Heart left ventricle (tissue), 16 donors: ENCODE data around the gene CTDP1. TPM values are rescaled to one million over a fixed set of nuclear protein-coding genes. Genes with fewer than 3 reads are reported as not detected.
A peak's percentile ranks its signal among the peaks of the same experiment; 100 is the strongest.

ENCODE experiments used
- ATAC-seq, 4 donors: fragments of 200-7000 bp; cut with Tn5 transposase; one replicate each; pipeline ENCODE4 v1.9.1; 2020 to 2022; ENCODE audit warnings: moderate library complexity in 4 of 4, mild to moderate bottlenecking in 3 of 4, moderate number of reproducible peaks in 1 of 4
- DNase-seq, 5 donors: peaks; one replicate each; pipeline ENCODE4 v3.0.0-alpha.2; 2020
- H3K27ac ChIP-seq, 12 donors: fragments of 200-600 bp; sonication (generic) in 4 of 12; one replicate each; pipeline versions ENCODE4 v1.5.0 to v1.8.0; 2016 to 2022; ENCODE audit warnings: mild to moderate bottlenecking in 2 of 12
- H3K27me3 ChIP-seq, 9 donors: fragments of 200-600 bp; sonication (generic) in 2 of 9; one replicate each; pipeline versions ENCODE4 v1.5.1 to v1.8.0; 2016 to 2022; ENCODE audit warnings: mild to moderate bottlenecking in 3 of 9
- H3K36me3 ChIP-seq, 9 donors: fragments of 200-600 bp; sonication (generic) in 2 of 9; one replicate each; pipeline versions ENCODE4 v1.5.0 to v1.8.0; 2018 to 2022; ENCODE audit warnings: mild to moderate bottlenecking in 2 of 9
- H3K4me1 ChIP-seq, 12 donors: fragments of 200-600 bp; sonication (generic) in 4 of 12; one replicate each; pipeline versions ENCODE4 v1.5.0 to v1.8.0; 2016 to 2022; ENCODE audit warnings: mild to moderate bottlenecking in 3 of 12
- H3K4me3 ChIP-seq, 12 donors: fragments of 200-600 bp; sonication (generic) in 4 of 12; one replicate each; pipeline versions ENCODE4 v1.5.0 to v1.8.0; 2017 to 2022; ENCODE audit warnings: mild to moderate bottlenecking in 9 of 12, moderate library complexity in 4 of 12
- H3K9me3 ChIP-seq, 12 donors: fragments of 200-600 bp; sonication (generic) in 4 of 12; one replicate each; pipeline versions ENCODE4 v1.5.0 to v1.8.0; 2016 to 2022; ENCODE audit warnings: mild to moderate bottlenecking in 1 of 12
- POLR2A ChIP-seq, 2 donors: fragments of 450-650 bp; IDR thresholded peaks; one replicate each; pipeline ENCODE4 v1.6.1; 2017; ENCODE audit warnings: antibody characterized with exemption in 2 of 2, mild to moderate bottlenecking in 2 of 2, moderate library complexity in 2 of 2
- WGBS, 4 donors: extraction: QIAGEN DNeasy Blood & Tissue Kit in 2 of 4; methylation state at CpG; one replicate each; pipeline versions ENCODE4 v1.1.5 to v1.1.7; 2013 to 2018; 5-methylcytosine and 5-hydroxymethylcytosine counted together
- intact Hi-C, 10 donors: fragments of 100-400 bp; cut with DNase I; formaldehyde crosslinking; loops; one replicate each; pipeline versions ENCODE4 v1.11.1 to v1.14.2; 2022
- polyA plus RNA-seq, 2 donors: library from polyadenylated mRNA; stranded (reverse); fragments of 200-250 nt; gene quantifications; one replicate each; pipeline ENCODE4 v1.2.3, GENCODE V29; 2013
- total RNA-seq, 9 donors: library from RNA; depleted of rRNA in 2 of 9; stranded (reverse); fragments of >200 nt in 2 of 9; fragmentation: NEBNext Ultra II Directional in 3 of 9; extraction: Animal tissue kit (Norgen Biotek cat#: 25700) in 3 of 9; gene quantifications; one replicate each; pipeline versions ENCODE4 v1.1.0 to v1.2.4, GENCODE V29; 2016 to 2023
- TF ChIP-seq, protein P1 (sequence below), 12 donors: fragments of 200-600 bp; sonication (generic) in 4 of 12; IDR thresholded peaks; one replicate each; pipeline versions ENCODE4 v1.5.0 to v1.8.0; 2018 to 2022; ENCODE audit warnings: antibody characterized with exemption in 12 of 12, mild to moderate bottlenecking in 5 of 12
- donor health status: ischemic (EF 13 %, LVEDD 7.1; RV severe dilation, severe dysfunction).
- donor health status: healthy with polysubstance abuse.
- donor health status: DM: no; HTN: yes; CAD: no.
- donor health status: DM: no; HTN: no; CAD: no.
- donor health status: ischemic (EF 25% LVEDD 6.9; RV normal size, moderate dysfunction).
- donor health status: ischemic (EF 25% LVEDD 5.7; RV mildly dilated, moderate dysfunction).
- donor health status: healthy.
- donor health status: DM: yes; HTN: yes; CAD: no.
- donor health status: ischemic (EF 35%, LVEDD 5.7; RV mildly dilated, moderate dysfunction).
- donor health status: nonischemic (EF 11% LVEDD 7.7; RV severe dilation, severe dysfunction).
- donor health status: DM: yes; HTN: yes; CAD: no.
- donor health status: PGD.
- donor health status: ischemic (EF 29% LVEDD 5.4; RV normal size, mild dysfunction).
- donor health status: nonischemic (EF 23%, LVEDD 6.1; RV moderate dilation, normal function).

The CTDP1 gene
- total and polyA plus RNA-seq, 11 donors: 6.0 to 17.1 (median 10.3) TPM

DNA sequence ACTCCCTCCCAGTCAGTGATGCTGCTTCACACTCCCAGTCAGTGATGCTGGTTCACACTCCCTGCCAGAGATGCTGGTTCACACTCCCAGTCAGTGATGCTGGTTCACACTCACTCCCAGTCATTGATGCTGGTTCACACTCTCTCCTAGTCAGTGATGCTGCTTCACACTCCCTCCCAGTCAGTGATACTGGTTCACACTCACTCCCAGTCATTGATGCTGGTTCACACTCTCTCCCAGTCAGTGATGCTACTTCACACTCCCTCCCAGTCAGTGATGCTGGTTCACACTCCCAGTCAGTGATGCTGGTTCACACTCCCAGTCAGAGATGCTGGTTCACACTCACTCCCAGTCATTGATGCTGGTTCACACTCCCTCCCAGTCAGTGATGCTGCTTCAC, 83.8 kb downstream of the CTDP1 start:
- Histone ChIP-seq H3K4me3 (no peak overlapping the region), H3K27me3 (peaks cover 0 to 5% (median 0%) of the 10 kb centered on the region in 9 donors), H3K27ac (no peak overlapping the region), H3K9me3 (peaks cover 0 to 38% (median 20%) of the 10 kb centered on the region in 12 donors), H3K4me1 (no peaks in the 10 kb centered on the region), H3K36me3 (no peaks in the 10 kb centered on the region)
- DNase-seq: no peak
- TF ChIP-seq, protein P1, sequence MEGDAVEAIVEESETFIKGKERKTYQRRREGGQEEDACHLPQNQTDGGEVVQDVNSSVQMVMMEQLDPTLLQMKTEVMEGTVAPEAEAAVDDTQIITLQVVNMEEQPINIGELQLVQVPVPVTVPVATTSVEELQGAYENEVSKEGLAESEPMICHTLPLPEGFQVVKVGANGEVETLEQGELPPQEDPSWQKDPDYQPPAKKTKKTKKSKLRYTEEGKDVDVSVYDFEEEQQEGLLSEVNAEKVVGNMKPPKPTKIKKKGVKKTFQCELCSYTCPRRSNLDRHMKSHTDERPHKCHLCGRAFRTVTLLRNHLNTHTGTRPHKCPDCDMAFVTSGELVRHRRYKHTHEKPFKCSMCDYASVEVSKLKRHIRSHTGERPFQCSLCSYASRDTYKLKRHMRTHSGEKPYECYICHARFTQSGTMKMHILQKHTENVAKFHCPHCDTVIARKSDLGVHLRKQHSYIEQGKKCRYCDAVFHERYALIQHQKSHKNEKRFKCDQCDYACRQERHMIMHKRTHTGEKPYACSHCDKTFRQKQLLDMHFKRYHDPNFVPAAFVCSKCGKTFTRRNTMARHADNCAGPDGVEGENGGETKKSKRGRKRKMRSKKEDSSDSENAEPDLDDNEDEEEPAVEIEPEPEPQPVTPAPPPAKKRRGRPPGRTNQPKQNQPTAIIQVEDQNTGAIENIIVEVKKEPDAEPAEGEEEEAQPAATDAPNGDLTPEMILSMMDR (IDR thresholded peaks at IDR 0.05): no peak
- no peak for TF ChIP-seq POLR2A (IDR thresholded peaks at IDR 0.05)
- intact Hi-C loops: no loop called here
- no peak for ATAC-seq

DNA sequence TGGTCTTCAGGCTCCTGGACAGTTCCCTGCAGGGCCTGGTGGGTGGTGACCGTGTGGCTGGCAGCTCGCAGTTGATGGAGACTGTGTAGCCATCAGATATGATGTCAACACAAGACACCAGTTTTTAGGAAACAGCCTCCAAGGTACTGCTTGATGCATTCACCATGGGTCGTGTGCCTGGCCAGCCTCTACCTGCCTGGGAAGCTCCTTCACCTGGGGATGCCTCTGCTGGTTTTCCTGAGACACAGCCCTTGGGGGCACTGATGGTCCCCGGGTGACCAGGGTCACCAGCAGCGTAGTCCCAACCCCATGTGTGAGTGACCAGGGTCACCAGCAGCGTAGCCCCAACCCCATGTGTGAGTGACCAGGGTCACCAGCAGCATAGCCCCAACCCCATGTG, 84.5 kb downstream of the CTDP1 start:
- no peak overlapping the region for H3K4me3 ChIP-seq
- no peaks in the 10 kb centered on the region for H3K4me1 ChIP-seq
- no peaks in the 10 kb centered on the region for H3K36me3 ChIP-seq
- DNase-seq (peak in 1 of 5 donors; percentile 6), ATAC-seq (no peak)
- peaks cover 0 to 7% (median 0%) of the 10 kb centered on the region in 9 donors for H3K27me3 ChIP-seq
- WGBS, 4 donors: 74 to 82% (median 78%) methylated on average over 3 to 6 of the region's 6 CpGs
- TF ChIP-seq POLR2A (IDR thresholded peaks at IDR 0.05): no peak
- TF ChIP-seq, protein P1 (IDR thresholded peaks at IDR 0.05): no peak
- intact Hi-C loops: no loop called here
- H3K27ac ChIP-seq: no peak overlapping the region
- H3K9me3 ChIP-seq: peaks cover 0 to 36% (median 15%) of the 10 kb centered on the region in 12 donors

GRCh38 chr18:79765491-79766245, 86.1 kb downstream of the CTDP1 start:
- no peak overlapping the region for H3K27ac ChIP-seq
- ATAC-seq (no peak), DNase-seq (peak in 1 of 5 donors; percentile 11)
- H3K4me1 ChIP-seq: no peaks in the 10 kb centered on the region
- 65 to 75% (median 68%) methylated on average over 12 to 14 of the region's 14 CpGs for WGBS, 4 donors
- H3K4me3 ChIP-seq: no peak overlapping the region
- TF ChIP-seq, protein P1 (IDR thresholded peaks at IDR 0.05): no peak
- TF ChIP-seq POLR2A (IDR thresholded peaks at IDR 0.05): no peak
- H3K36me3 ChIP-seq: no peaks in the 10 kb centered on the region
- intact Hi-C loops: no loop called here
- H3K9me3 ChIP-seq: peaks cover 0 to 32% (median 10%) of the 10 kb centered on the region in 12 donors
- H3K27me3 ChIP-seq: peaks cover 0 to 7% (median 0%) of the 10 kb centered on the region in 9 donors

- no peaks in the 10 kb centered on the region for H3K4me1 ChIP-seq
- TF ChIP-seq POLR2A (IDR thresholded peaks at IDR 0.05): no peak
- TF ChIP-seq, protein P1 (IDR thresholded peaks at IDR 0.05): no peak
- no peak for ATAC-seq
- peak in 1 of 5 donors; percentile 7 for DNase-seq
- peaks cover 0 to 32% (median 10%) of the 10 kb centered on the region in 12 donors for H3K9me3 ChIP-seq
- no peaks in the 10 kb centered on the region for H3K36me3 ChIP-seq
- H3K4me3 ChIP-seq: no peak overlapping the region
- peaks cover 0 to 7% (median 0%) of the 10 kb centered on the region in 9 donors for H3K27me3 ChIP-seq
- WGBS, 4 donors: 63 to 70% (median 67%) methylated on average over 15 to 16 of the region's 16 CpGs
- H3K27ac ChIP-seq: no peak overlapping the region
- intact Hi-C loops: no loop called here
Observed at GRCh38 chr18:79766308-79766707, 86.7 kb downstream of the CTDP1 start.
